Measurements from ENCODE around the gene P2RX2.

- TF ChIP-seq, protein P1, sequence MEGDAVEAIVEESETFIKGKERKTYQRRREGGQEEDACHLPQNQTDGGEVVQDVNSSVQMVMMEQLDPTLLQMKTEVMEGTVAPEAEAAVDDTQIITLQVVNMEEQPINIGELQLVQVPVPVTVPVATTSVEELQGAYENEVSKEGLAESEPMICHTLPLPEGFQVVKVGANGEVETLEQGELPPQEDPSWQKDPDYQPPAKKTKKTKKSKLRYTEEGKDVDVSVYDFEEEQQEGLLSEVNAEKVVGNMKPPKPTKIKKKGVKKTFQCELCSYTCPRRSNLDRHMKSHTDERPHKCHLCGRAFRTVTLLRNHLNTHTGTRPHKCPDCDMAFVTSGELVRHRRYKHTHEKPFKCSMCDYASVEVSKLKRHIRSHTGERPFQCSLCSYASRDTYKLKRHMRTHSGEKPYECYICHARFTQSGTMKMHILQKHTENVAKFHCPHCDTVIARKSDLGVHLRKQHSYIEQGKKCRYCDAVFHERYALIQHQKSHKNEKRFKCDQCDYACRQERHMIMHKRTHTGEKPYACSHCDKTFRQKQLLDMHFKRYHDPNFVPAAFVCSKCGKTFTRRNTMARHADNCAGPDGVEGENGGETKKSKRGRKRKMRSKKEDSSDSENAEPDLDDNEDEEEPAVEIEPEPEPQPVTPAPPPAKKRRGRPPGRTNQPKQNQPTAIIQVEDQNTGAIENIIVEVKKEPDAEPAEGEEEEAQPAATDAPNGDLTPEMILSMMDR (conservative IDR thresholded peaks at IDR 0.05) = no peak
- no peak for TF ChIP-seq EZH2 (IDR thresholded peaks at IDR 0.05; ENCODE audit: low read depth)
These were observed 40.5 kb upstream of the P2RX2 start for GRCh38 chr12:132578118-132578517.

Data from PC-9 (cell line).